ENCODE results near the gene CHURC1. TPM values are rescaled to one million over a fixed set of nuclear protein-coding genes. Genes with fewer than 3 reads are reported as not detected.

CHURC1 gene
- total RNA-seq, 1 donor from 2014 or later: 98.2 TPM

GRCh38 chr14:64971943-64972791 is 57.9 kb downstream of the CHURC1 start, which contains the start of gene RAB15:
Gene RAB15 (minus strand): TSS chr14:64972336. CDS start chr14:64972076, 260 bp downstream.
- ATAC-seq (peak; percentile 81), DNase-seq (ENCODE audit: missing footprints) (peak; percentile 80)
- intact Hi-C loops (cut with DNase I): no loop called here

- ATAC-seq (no peak), DNase-seq (ENCODE audit: missing footprints) (no peak)
- intact Hi-C loops (cut with DNase I): no loop called here
Observed at GRCh38 chr14:64973026-64973442, 58.8 kb downstream of the CHURC1 start.

- ATAC-seq: no peak
Observed at GRCh38 chr14:64973826-64974225, 59.6 kb downstream of the CHURC1 start.

GRCh38 chr14:64974563-64974962 is 60.3 kb downstream of the CHURC1 start:
- intact Hi-C loops (cut with DNase I): no loop called here
- ATAC-seq (no peak), DNase-seq (ENCODE audit: missing footprints) (no peak)

More at GRCh38 chr14:64973826-64974225, 59.6 kb downstream of the CHURC1 start:
- DNase-seq (ENCODE audit: missing footprints): no peak
- intact Hi-C loops (cut with DNase I): no loop called here

- intact Hi-C loops (cut with DNase I): loop anchor here (10.0 kb wide), 1 partner anchor 305 kb away; no protein-coding TSS in a partner anchor
- ATAC-seq (no peak), DNase-seq (ENCODE audit: missing footprints) (no peak)
Observed at GRCh38 chr14:64979336-64980074, 65.2 kb downstream of the CHURC1 start.

- no peak for ATAC-seq
- intact Hi-C loops (cut with DNase I): loop anchor here (10.0 kb wide), 1 partner anchor 309 kb away; no protein-coding TSS in a partner anchor
- DNase-seq (ENCODE audit: missing footprints): no peak
Observed at GRCh38 chr14:64983439-64984310, 69.4 kb downstream of the CHURC1 start.

Other genes starting within 250 kb of the CHURC1 start
- gene PLEKHG3, start 210.0 kb upstream of the CHURC1 start, total RNA-seq: 19.6 TPM
- gene SPTB, start 34.5 kb upstream of the CHURC1 start, total RNA-seq: 79.4 TPM
- not detected for gene GPX2, start 28.3 kb downstream of the CHURC1 start, total RNA-seq
- gene RAB15, start 57.9 kb downstream of the CHURC1 start, total RNA-seq: 12.6 TPM
- gene FNTB, start 72.4 kb downstream of the CHURC1 start, total RNA-seq: 17.1 TPM
- gene MAX, start 188.1 kb downstream of the CHURC1 start, total RNA-seq: 92.1 TPM